ENCODE measurements around the gene CENPC.

DNA sequence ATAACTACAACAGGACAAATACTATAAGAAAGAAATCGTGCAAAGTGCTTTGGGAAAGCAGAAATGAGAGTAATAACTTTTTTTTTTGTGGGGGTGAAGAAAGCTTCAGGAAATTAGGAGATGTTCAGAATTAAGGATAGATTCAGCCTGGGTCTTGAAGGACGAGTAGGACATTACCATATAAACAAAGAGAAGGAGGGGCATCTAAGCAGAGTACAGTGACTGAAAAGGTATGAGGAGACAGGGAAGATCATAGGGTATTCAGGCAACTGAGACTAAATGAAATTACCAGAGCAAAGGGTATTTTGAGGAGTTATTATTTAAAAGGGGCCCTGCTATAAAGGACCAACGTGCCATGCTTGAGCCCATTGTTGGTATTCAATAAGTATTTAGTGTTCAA lies 10.1 kb upstream of the CENPC start:
- TF ChIP-seq CTCF (IDR thresholded peaks at IDR 0.05; ENCODE audit: extremely low read depth in 1 of 2, insufficient read depth in 1 of 2, low read depth in 1 of 2, low read length in 2 of 2): no peak
- TF ChIP-seq POLR2A (IDR thresholded peaks at IDR 0.05; ENCODE audit: low read depth, low read length): no peak
